ENCODE results near the gene UTP11.

DNA sequence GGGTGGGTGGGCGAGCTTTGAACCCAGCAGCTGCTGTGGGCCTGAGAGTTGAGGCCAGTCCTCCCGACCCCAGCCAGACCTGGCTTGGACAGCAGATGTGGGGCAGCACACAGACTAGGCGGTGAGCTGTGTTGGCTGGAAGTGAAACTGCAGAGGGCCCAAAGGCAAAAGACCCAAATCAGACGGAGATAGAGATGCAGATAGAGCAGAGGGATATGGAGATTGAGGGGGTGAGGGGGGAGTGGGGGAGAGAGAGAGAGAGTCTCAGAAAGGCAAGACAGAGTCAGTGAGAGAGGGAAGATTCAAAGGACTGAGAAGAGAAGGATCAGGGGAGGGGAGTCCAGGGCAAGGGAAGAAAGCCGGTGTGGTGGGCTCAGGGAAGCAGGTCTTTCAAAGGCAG is 51.1 kb downstream of the UTP11 start:
- TF ChIP-seq, protein P1, sequence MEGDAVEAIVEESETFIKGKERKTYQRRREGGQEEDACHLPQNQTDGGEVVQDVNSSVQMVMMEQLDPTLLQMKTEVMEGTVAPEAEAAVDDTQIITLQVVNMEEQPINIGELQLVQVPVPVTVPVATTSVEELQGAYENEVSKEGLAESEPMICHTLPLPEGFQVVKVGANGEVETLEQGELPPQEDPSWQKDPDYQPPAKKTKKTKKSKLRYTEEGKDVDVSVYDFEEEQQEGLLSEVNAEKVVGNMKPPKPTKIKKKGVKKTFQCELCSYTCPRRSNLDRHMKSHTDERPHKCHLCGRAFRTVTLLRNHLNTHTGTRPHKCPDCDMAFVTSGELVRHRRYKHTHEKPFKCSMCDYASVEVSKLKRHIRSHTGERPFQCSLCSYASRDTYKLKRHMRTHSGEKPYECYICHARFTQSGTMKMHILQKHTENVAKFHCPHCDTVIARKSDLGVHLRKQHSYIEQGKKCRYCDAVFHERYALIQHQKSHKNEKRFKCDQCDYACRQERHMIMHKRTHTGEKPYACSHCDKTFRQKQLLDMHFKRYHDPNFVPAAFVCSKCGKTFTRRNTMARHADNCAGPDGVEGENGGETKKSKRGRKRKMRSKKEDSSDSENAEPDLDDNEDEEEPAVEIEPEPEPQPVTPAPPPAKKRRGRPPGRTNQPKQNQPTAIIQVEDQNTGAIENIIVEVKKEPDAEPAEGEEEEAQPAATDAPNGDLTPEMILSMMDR (IDR thresholded peaks at IDR 0.05) = no peak
- no peak for TF ChIP-seq SIN3A (IDR thresholded peaks at IDR 0.05; ENCODE audit: borderline replicate concordance, insufficient read depth, low read depth, low read length)

Data from Panc1 (cell line).